Vagina (tissue), 2 donors: ENCODE measurements around the gene ZDHHC11. TPM values are rescaled to one million over a fixed set of nuclear protein-coding genes. Genes with fewer than 3 reads are reported as not detected.
"Not testable (repeated sequence)": the region's sequence is repeated elsewhere in the genome, so short reads cannot be mapped to it uniquely, and the experiment has no call there.

Experiments
- DNase-seq, 2 donors: peaks; one replicate each; pipeline ENCODE4 v3.0.0-alpha.2; 2017; ENCODE audit errors: extremely low spot score in 2 of 2
- H3K27ac ChIP-seq: fragments of 200-600 bp; sonication (generic); one replicate; pipeline ENCODE4 v1.5.1; 2019
- H3K27me3 ChIP-seq: fragments of 200-600 bp; sonication (generic); one replicate; pipeline ENCODE4 v1.5.1; 2019
- H3K36me3 ChIP-seq, 2 donors: fragments of 200-600 bp; sonication (generic); one replicate each; pipeline ENCODE4 v1.5.1; 2017 to 2019
- H3K4me1 ChIP-seq: fragments of 200-600 bp; sonication (generic); one replicate; pipeline ENCODE4 v1.5.1; 2019
- H3K4me3 ChIP-seq, 2 donors: fragments of 200-600 bp; sonication (generic); 1 replicate in 1 of 2; 2 replicates in 1 of 2; pipeline ENCODE4 v1.5.1; 2016 to 2019
- H3K9me3 ChIP-seq: fragments of 200-600 bp; sonication (generic); one replicate; pipeline ENCODE4 v1.5.1; 2019
- CTCF ChIP-seq, 3 experiments: fragments of 450-650 bp in 2 of 3; fragments of 200-600 bp in 1 of 3; sonication (generic) in 1 of 3; IDR thresholded peaks; one replicate each; pipeline ENCODE4 v1.5.1; 2017 to 2019; ENCODE audit warnings: antibody characterized with exemption in 3 of 3, mild to moderate bottlenecking in 2 of 3, moderate library complexity in 2 of 3
- POLR2A ChIP-seq, 2 donors: fragments of 450-650 bp; IDR thresholded peaks; one replicate each; pipeline ENCODE4 v1.6.1; 2017; ENCODE audit warnings: antibody characterized with exemption in 2 of 2, mild to moderate bottlenecking in 2 of 2, moderate library complexity in 2 of 2
- POLR2AphosphoS5 ChIP-seq, 2 donors: sonication (generic); formaldehyde crosslinking; IDR thresholded peaks; one replicate each; pipeline ENCODE4 v1.9.0; 2017; ENCODE audit warnings: antibody characterized with exemption in 2 of 2, mild to moderate bottlenecking in 2 of 2, low read depth in 1 of 2; ENCODE audit not compliant: insufficient read depth in 1 of 2
- intact Hi-C: fragments of 100-400 bp; cut with DNase I; formaldehyde crosslinking; loops from one replicate; pipeline ENCODE4 v1.15.1; 2023
- total RNA-seq: library from RNA; depleted of rRNA; stranded (reverse); fragments of >200 nt; gene quantifications from one replicate; pipeline ENCODE4 v1.2.3, GENCODE V29; 2016

ZDHHC11 gene
- total RNA-seq, 1 donor from 2014 or later = 5.6 TPM

- H3K27me3 ChIP-seq = no peaks in the 10 kb centered on the region
- DNase-seq = no peak
- H3K36me3 ChIP-seq = no peaks in the 10 kb centered on the region
- intact Hi-C loops = no loop called here
- TF ChIP-seq POLR2A (IDR thresholded peaks at IDR 0.05) (no peak), CTCF (IDR thresholded peaks at IDR 0.05) (no peak), POLR2AphosphoS5 (IDR thresholded peaks at IDR 0.05; ENCODE audit: insufficient read depth in 1 of 2, low read depth in 1 of 2) (no peak)
- H3K4me3 ChIP-seq = no peak overlapping the region
- no peaks in the 10 kb centered on the region for H3K4me1 ChIP-seq
- H3K9me3 ChIP-seq = peaks cover 7% of the 10 kb centered on the region
- no peak overlapping the region for H3K27ac ChIP-seq
Measured at GRCh38 chr5:815449-815848, 35.3 kb downstream of the ZDHHC11 start.

GRCh38 chr5:813575-813974 lies 37.2 kb downstream of the ZDHHC11 start:
- H3K36me3 ChIP-seq, DNase-seq, H3K4me3 ChIP-seq, H3K4me1 ChIP-seq, H3K27ac ChIP-seq, intact Hi-C loops, H3K9me3 ChIP-seq, H3K27me3 ChIP-seq: not testable (repeated sequence)

GRCh38 chr5:811384-811783 lies 39.4 kb downstream of the ZDHHC11 start:
- H3K9me3 ChIP-seq, H3K27me3 ChIP-seq, H3K36me3 ChIP-seq, DNase-seq, intact Hi-C loops, H3K4me3 ChIP-seq, H3K27ac ChIP-seq, H3K4me1 ChIP-seq: not testable (repeated sequence)

GRCh38 chr5:807719-808514 lies 42.9 kb downstream of the ZDHHC11 start:
- H3K4me3 ChIP-seq, H3K36me3 ChIP-seq, H3K4me1 ChIP-seq, intact Hi-C loops, DNase-seq, H3K27me3 ChIP-seq, H3K27ac ChIP-seq, H3K9me3 ChIP-seq: not testable (repeated sequence)

GRCh38 chr5:801472-801871 lies 49.3 kb downstream of the ZDHHC11 start:
- intact Hi-C loops = no loop called here
- Histone ChIP-seq H3K27me3 (no peaks in the 10 kb centered on the region), H3K36me3 (no peaks in the 10 kb centered on the region), H3K4me3 (no peak overlapping the region), H3K4me1 (no peaks in the 10 kb centered on the region), H3K27ac (no peak overlapping the region), H3K9me3 (no peaks in the 10 kb centered on the region)
- no peak for DNase-seq
- TF ChIP-seq POLR2AphosphoS5 (IDR thresholded peaks at IDR 0.05; ENCODE audit: insufficient read depth in 1 of 2, low read depth in 1 of 2) (no peak), CTCF (IDR thresholded peaks at IDR 0.05) (no peak), POLR2A (IDR thresholded peaks at IDR 0.05) (no peak)

- H3K36me3 ChIP-seq, H3K27ac ChIP-seq, H3K4me1 ChIP-seq, intact Hi-C loops, H3K4me3 ChIP-seq, H3K27me3 ChIP-seq, DNase-seq, H3K9me3 ChIP-seq: not testable (repeated sequence)
Measured at GRCh38 chr5:801055-801454, 49.7 kb downstream of the ZDHHC11 start.

- H3K4me1 ChIP-seq, H3K36me3 ChIP-seq, intact Hi-C loops, H3K4me3 ChIP-seq, H3K27me3 ChIP-seq, H3K9me3 ChIP-seq, H3K27ac ChIP-seq, DNase-seq: not testable (repeated sequence)
Measured at GRCh38 chr5:798505-799138, 52.2 kb downstream of the ZDHHC11 start.

- H3K27ac ChIP-seq, H3K27me3 ChIP-seq, DNase-seq, intact Hi-C loops, H3K36me3 ChIP-seq, H3K4me1 ChIP-seq, H3K9me3 ChIP-seq, H3K4me3 ChIP-seq: not testable (repeated sequence)
Measured at GRCh38 chr5:797986-798385, 52.8 kb downstream of the ZDHHC11 start.

GRCh38 chr5:795873-796272 lies 54.9 kb downstream of the ZDHHC11 start:
- H3K9me3 ChIP-seq, H3K27me3 ChIP-seq, H3K4me3 ChIP-seq, H3K4me1 ChIP-seq, intact Hi-C loops, H3K36me3 ChIP-seq, H3K27ac ChIP-seq: not testable (repeated sequence)
- DNase-seq = peak in 1 of 2 donors; percentile 70

GRCh38 chr5:794948-795347 lies 55.8 kb downstream of the ZDHHC11 start:
- intact Hi-C loops, H3K27me3 ChIP-seq: not testable (repeated sequence)

GRCh38 chr5:788703-789102 lies 62.1 kb downstream of the ZDHHC11 start:
- H3K4me1 ChIP-seq = peaks cover 15% of the 10 kb centered on the region
- H3K27ac ChIP-seq, H3K4me3 ChIP-seq, H3K27me3 ChIP-seq, H3K9me3 ChIP-seq, intact Hi-C loops, H3K36me3 ChIP-seq: not testable (repeated sequence)
- DNase-seq = peak in 1 of 2 donors; percentile 93

More at GRCh38 chr5:794948-795347, 55.8 kb downstream of the ZDHHC11 start:
- not testable (repeated sequence) for H3K9me3 ChIP-seq, H3K4me3 ChIP-seq, H3K36me3 ChIP-seq, H3K4me1 ChIP-seq, H3K27ac ChIP-seq
- peak in 1 of 2 donors; percentile 55 for DNase-seq
